ENCODE data around the gene MNAT1.

DNA sequence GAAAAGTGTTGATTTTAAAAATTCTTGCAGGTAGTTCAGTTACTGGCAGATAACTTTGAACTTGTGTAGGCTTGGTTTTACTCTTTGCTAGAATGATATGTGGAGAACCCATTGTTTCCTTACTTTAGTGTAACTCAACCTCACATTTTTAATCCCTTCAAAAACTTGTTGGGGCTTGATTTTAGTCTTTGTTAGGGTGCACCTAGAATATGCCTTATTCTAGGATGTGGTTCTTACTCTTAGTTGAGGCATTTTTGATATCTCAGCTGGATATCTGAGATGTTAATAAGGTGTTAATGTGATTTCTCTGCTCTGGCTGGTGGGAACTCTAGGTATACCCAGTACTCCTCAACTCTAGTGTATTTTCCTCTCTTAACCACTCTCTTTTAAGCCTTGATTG lies 10.0 kb downstream of the MNAT1 start:
- TF ChIP-seq POLR2AphosphoS5 (IDR thresholded peaks at IDR 0.05) (no peak), POLR2A (IDR thresholded peaks at IDR 0.05) (no peak)
- TF ChIP-seq, protein P1, sequence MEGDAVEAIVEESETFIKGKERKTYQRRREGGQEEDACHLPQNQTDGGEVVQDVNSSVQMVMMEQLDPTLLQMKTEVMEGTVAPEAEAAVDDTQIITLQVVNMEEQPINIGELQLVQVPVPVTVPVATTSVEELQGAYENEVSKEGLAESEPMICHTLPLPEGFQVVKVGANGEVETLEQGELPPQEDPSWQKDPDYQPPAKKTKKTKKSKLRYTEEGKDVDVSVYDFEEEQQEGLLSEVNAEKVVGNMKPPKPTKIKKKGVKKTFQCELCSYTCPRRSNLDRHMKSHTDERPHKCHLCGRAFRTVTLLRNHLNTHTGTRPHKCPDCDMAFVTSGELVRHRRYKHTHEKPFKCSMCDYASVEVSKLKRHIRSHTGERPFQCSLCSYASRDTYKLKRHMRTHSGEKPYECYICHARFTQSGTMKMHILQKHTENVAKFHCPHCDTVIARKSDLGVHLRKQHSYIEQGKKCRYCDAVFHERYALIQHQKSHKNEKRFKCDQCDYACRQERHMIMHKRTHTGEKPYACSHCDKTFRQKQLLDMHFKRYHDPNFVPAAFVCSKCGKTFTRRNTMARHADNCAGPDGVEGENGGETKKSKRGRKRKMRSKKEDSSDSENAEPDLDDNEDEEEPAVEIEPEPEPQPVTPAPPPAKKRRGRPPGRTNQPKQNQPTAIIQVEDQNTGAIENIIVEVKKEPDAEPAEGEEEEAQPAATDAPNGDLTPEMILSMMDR (IDR thresholded peaks at IDR 0.05): no peak
